T-helper 22 cell (primary cell): ENCODE measurements around the gene MCM9.

ENCODE experiments used
- DNase-seq: peaks from one replicate; pipeline ENCODE4 v3.0.0-alpha.2; 2020; ENCODE audit warnings: low read depth

Gene MCM9

DNA sequence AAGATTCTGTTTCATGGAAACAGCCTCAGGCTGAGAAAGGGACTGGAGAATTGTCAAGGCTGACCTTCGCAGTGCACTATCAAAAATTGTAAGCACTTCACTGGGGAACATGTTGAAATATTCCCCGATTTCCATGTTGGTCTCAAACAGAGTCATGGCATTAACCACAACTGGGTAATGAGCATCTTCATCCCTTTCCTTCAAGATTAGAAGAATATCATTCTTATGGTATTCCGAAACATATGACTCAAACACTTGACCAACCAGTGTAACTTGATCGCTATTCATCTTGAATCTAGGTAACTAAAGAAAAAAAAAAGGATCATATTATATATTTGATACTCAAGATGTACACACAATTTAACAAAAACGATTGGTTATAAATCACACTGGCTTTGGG lies 3.5 kb downstream of the MCM9 start:
- no peak for DNase-seq

GRCh38 chr6:118930680-118931079 lies 4.3 kb downstream of the MCM9 start:
- no peak for DNase-seq

DNA sequence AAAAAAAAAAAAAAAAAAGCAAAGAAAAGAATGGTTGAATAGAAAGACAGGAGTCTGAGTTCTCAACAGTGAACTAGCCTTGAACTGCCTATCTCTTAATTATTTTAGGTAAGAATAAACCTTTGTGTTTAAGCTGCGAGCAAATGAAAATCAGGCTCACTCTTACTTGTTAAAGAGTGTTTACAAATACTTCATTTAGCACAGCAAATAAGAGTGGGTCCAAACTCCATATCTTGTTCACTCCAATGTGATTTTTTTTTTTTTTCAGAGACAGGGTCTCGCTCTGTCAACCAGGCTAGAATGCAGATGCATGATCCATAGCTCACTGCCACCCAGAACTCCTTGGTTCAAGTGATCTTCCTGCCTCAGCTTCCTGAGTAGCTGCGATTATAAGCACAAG lies 11.9 kb downstream of the MCM9 start:
- no peak for DNase-seq

DNA sequence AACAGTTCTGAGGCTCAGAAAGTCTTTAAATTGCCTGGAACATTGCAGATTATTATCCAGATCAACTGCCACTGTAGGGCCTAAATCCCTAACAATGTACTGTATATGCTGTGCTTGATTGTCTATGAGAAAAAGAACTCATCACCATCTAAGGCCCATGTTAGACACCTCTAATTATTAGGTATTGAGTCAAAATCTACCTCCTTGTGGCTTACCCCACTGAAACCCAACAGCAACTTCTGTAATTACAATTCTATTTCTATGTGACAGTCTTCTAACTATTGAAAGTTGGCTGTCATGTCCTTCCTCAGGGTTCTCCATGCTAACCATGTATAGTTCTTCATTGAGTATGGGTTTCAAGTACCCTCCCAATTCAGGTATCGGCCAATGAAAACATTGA lies 13.9 kb downstream of the MCM9 start:
- no peak for DNase-seq

GRCh38 chr6:118918329-118918725 lies 16.6 kb downstream of the MCM9 start:
- DNase-seq, result no peak

DNA sequence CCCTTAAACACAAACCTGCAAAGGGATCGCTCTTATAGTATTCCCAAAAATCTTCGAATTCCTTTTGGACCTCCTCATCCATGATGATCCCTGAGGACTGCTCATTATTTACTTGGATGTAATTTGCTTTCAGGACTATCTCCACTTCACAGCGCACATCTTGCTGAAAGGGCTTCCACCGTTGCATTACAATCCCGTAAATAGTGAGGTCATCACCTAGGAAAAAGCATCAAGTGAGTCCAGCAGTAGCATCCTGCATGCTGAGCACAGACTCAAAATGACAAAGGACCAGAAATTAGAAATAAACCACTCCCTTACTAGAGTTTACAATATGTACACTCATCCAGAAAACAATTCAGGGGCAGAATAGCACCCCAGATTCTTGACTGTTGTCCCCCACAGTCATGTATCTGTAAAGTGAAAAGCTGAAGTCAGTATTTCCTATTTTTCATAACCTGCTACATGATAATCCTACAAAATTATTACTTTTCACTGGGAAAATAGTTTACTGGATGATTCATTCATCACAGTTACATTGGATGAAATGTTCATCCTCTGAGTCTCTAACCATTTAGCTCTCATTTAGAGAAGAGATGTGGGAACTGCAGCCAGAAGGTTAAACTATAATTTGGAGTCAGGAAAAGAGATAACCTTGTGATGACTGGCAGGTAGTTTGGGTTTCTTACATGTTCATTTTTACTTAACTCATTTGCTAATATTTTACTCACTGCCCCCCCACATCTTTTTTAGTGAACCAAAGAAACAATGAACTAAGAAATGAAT lies 17.2 kb downstream of the MCM9 start:
- no peak for DNase-seq

DNA sequence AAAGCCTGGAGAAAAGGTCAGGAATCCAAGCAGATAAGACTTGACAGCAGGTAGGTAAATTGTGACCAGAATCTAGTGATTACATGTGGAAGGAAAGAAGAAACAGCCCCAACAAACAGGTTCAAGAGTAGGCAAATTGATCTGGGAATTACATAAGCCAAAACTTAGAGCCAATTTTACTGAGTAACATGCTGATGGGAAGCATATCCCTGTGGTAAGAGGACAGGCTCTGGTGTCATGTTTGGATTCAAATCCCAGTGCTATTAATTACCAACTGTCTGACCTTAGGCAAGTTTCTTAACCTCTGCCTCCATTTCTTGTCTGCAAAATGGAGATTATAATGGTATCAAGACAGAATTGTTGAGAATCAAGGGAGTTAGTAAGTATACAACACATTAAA lies 20.4 kb downstream of the MCM9 start:
- DNase-seq, result no peak

GRCh38 chr6:118913161-118913560 lies 21.8 kb downstream of the MCM9 start:
- DNase-seq, result no peak

GRCh38 chr6:118912646-118913045 lies 22.3 kb downstream of the MCM9 start:
- DNase-seq, result no peak

GRCh38 chr6:118908441-118908840 lies 26.5 kb downstream of the MCM9 start:
- DNase-seq, result no peak

DNA sequence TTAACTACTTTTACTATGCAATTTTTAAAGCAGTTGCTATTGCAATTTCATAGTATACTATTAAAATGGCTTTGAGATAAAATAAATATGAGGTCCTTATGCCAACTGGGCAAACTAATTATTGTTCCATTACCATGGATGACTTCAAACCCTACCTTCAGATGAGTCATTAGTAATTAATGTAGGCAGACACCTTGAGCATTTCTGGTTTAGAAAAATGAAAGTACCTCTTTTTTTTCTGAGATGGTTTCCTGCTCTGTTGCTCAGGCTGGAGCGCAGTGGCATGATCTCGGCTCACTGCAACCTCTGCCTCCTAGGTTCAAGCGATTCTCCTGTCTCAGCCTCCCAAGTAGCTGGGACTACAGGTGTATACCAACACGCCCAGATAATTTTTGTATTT lies 29.1 kb downstream of the MCM9 start:
- peak; percentile 11 for DNase-seq

DNA sequence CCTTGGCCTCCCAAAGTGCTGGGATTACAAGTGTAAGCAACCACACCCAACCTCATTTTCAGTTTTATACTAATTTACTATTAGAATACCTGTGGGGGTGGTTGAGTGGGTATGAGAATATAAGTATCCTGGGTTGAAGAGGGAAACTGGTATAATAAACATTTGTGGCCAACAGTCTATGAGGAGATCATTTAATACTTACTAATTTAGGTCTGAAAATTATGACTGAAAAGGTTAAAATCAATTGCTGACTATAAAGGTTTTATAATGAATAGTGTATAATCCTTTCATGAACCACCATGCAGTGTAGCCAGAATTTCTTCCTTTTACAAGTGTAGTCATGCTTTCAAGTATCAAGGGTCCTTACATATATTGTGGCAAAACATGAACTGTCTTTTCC lies 29.9 kb downstream of the MCM9 start:
- DNase-seq, result no peak

DNA sequence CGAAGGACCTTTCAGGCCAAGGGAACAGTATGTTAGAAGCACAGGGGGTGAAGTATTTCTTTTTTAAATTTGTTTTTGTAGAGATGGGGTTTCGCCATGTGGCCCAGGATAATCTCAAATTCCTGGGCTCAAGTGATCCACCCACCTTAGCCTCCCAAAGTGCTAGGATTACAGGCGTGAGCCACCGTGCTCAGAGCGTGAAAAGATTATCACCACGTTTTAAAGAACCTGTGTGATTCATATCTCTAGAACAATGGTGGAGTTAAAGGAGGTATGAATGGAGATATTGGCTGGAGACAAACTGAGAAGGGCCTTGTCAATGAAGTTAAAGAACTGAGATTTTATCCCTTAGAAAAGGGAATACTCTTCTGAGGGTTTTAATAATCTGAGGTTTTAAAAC lies 31.3 kb downstream of the MCM9 start:
- no peak for DNase-seq

GRCh38 chr6:118903138-118903537 lies 31.8 kb downstream of the MCM9 start:
- DNase-seq, result no peak

DNA sequence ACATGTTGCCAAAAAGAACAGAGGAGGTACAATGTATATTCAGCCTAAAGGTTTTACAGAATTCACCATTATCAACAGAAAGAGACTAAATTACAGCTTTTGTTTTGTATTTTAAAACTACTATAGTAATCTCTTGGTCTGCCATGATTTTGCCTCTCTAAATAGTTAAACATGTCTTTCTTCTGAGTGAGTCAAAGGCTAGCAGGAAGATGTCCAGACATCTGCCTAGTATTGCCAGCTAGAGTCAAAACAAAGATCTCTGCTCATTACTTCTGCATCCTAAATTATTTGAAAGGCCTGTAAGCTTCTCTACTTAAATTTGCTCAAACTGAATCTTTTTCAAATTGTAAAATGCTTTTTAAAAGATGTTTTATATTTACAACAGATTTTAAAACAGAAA lies 32.2 kb downstream of the MCM9 start:
- DNase-seq, result no peak

- DNase-seq, result no peak
Measured at GRCh38 chr6:118899948-118900347, 35.0 kb downstream of the MCM9 start.

DNA sequence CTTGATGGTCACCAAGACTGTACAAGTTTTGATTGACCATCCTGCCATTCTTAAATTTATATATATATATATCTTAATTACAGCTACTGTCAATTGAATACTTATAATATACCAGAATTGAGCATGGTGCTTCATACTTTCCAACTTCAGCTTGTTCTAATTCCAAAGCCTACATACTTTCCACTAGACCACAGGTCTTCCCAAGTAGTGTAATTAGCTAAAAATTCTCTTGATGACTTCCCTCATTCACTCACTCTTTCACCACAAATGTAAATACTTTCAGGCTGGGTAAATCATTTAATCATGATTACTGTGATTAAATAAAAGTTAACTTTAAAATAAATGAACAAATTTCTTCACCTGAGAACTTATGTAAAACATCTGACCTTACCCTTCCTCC lies 37.6 kb downstream of the MCM9 start:
- no peak for DNase-seq

- no peak for DNase-seq
Measured at GRCh38 chr6:118896339-118897136, 38.4 kb downstream of the MCM9 start.

DNA sequence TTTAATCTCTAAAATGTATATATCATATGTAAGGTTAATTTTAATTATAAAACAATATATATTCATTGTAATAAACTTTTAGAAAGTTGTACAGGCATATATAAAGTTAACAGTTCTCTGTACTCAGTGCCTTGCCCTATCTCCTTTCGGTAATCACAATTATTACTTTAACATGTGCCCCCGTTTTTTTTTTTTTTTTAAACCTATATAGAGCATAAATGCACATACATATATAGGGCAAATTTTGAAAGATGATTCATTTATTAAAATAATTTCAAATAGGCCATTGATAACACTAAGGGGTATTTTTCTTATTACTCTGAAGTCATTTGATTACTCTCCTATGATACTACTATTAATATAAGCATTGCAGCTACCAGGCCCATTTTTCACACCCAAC lies 39.1 kb downstream of the MCM9 start:
- DNase-seq, result no peak

DNA sequence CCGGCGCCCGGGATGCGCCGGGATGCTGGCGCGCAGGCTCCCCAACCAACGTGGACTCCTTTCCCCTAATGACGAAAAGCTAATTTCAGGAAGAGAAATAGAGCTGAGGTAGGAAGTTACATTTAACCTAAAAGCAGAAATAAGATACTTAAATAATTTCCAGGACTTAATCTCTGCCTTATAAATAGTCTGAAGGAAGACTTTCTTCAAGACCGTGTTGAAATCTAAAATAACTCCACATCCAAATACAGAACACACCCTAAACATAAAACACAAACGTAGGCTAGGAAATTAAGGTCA lies 39.7 kb downstream of the MCM9 start:
- DNase-seq, result no peak

DNA sequence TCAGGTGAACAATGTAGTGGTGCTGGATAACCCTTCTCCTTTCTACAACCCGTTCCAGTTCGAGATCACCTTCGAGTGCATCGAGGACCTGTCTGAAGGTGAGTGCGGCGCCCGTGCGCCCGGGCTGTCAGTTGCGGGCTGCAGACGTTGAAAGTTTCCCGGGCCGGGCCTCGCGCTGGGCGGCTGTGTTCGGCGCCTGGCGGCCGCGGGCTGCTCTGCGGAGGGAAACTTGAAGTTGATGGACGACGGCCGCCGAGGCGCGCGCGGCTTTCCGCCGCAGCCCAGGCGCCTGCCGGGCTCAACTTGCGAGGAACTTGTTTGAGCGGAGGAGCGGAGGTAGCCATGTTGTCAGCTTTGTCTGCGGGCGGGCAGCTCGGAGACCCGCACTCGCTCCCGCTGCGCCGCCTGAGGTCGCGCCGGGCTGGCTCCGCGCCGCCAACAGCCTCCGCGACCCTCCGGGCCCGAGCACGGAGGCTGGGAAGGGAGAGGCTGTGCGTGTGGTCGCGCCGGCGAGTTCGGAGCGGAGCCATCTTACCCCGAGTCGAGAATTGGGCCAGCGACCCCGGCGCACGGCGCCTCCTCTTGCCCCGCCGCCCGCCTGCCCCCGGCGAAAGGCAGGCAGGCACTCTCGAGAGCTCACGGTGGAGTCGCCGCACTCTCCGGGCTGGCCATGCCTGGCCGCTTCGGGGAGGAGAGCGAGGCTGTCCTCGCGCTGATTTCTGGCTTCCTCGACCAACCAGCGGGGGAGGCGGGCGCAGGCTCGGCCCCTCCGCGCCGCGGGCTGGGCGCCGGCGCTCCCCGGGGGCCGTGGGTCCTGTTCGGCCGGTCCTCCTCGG lies 40.3 kb downstream of the MCM9 start:
- DNase-seq, result peak; percentile 43

DNA sequence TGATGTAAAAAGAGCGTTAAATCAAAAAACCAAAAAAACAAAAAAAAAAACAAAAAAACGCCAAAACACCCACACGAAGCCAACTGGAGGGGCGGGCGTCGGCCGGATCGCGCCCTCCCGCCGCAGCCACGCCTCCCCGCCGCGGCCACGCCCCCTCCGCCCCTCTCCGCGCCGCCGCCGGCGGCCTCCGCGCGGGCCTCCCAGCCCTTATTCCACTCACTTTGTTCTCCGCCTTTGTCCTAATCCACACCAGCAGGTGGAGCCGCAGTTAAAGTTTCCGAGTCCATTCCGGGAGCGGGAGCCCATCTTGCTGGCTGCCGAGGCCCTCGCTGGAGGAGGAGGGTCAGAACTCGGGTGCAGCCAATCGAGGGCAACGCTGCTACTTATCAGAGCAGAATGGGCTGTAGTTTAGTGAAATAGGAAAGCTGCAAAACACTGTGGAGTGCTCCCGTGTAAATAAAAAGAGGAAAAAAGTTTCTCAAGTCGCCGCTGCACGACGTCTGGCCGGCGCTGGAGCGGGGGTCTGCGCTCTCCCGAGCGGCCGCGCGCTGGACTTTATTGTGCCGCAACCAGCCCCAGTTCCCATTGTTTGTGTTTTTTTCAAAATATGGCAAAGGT lies 41.0 kb downstream of the MCM9 start, which contains the start of gene ASF1A:
Gene ASF1A (plus strand): TSS at position 346 of the 618 bp plus-strand sequence. CDS start 262 bp downstream, at position 608.
- peak; percentile 93 for DNase-seq
